HG03575 (cell line): ENCODE results near the gene DYNC2I2.
"Not testable (repeated sequence)": the region's sequence is repeated elsewhere in the genome, so short reads cannot be mapped to it uniquely, and the experiment has no call there.

ENCODE experiments used
- ATAC-seq: cut with Tn5 transposase; IDR thresholded peaks from one replicate; pipeline ENCODE4 v1.9.1; 2021; ENCODE audit not compliant: unreplicated experiment, insufficient number of reproducible peaks, low FRiP score; ENCODE audit errors: extremely low read depth

DYNC2I2 gene

GRCh38 chr9:128625391-128626146, 31.1 kb downstream of the DYNC2I2 start:
- no peak for ATAC-seq

- no peak for ATAC-seq
Observed at GRCh38 chr9:128624566-128624965, 32.1 kb downstream of the DYNC2I2 start.

GRCh38 chr9:128621730-128622455, 34.8 kb downstream of the DYNC2I2 start:
- no peak for ATAC-seq

- ATAC-seq: no peak
Observed at GRCh38 chr9:128619779-128620178, 36.9 kb downstream of the DYNC2I2 start.

- no peak for ATAC-seq
Observed at GRCh38 chr9:128619127-128619526, 37.5 kb downstream of the DYNC2I2 start.

GRCh38 chr9:128617943-128618342, 38.7 kb downstream of the DYNC2I2 start:
- no peak for ATAC-seq

GRCh38 chr9:128615571-128615970, 41.1 kb downstream of the DYNC2I2 start:
- ATAC-seq: no peak

- ATAC-seq: no peak
Observed at GRCh38 chr9:128614728-128615127, 41.9 kb downstream of the DYNC2I2 start.

GRCh38 chr9:128611600-128612394, 44.9 kb downstream of the DYNC2I2 start:
- no peak for ATAC-seq

- no peak for ATAC-seq
Observed at GRCh38 chr9:128610897-128611296, 45.8 kb downstream of the DYNC2I2 start.

- no peak for ATAC-seq
Observed at GRCh38 chr9:128607642-128608350, 48.9 kb downstream of the DYNC2I2 start.

- ATAC-seq: no peak
Observed at GRCh38 chr9:128603697-128604096, 53.0 kb downstream of the DYNC2I2 start.

GRCh38 chr9:128600099-128600498, 56.5 kb downstream of the DYNC2I2 start:
- no peak for ATAC-seq

- no peak for ATAC-seq
Observed at GRCh38 chr9:128595471-128595870, 61.2 kb downstream of the DYNC2I2 start.

- no peak for ATAC-seq
Observed at GRCh38 chr9:128593856-128594255, 62.8 kb downstream of the DYNC2I2 start.

- ATAC-seq: no peak
Observed at GRCh38 chr9:128593039-128593438, 63.6 kb downstream of the DYNC2I2 start.

- ATAC-seq: no peak
Observed at GRCh38 chr9:128588581-128589233, 67.9 kb downstream of the DYNC2I2 start.

GRCh38 chr9:128587453-128587852, 69.2 kb downstream of the DYNC2I2 start:
- ATAC-seq: no peak

- ATAC-seq: not testable (repeated sequence)
Observed at GRCh38 chr9:128586934-128587333, 69.7 kb downstream of the DYNC2I2 start.
